ENCODE measurements around the gene LRRC74A. TPM values are rescaled to one million over a fixed set of nuclear protein-coding genes. Genes with fewer than 3 reads are reported as not detected.

LRRC74A gene
- total RNA-seq, 3 donors from 2014 or later (not counting 1 experiment from before 2014, with no cell fraction given) = not detected

- 96% methylated on average over 16 of the region's 16 CpGs for WGBS (ENCODE audit: insufficient coverage)
- DNase-seq (no peak), ATAC-seq (no peak)
- Mint-ChIP-seq H3K27ac (no peak overlapping the region), H3K36me3 (no peaks in the 10 kb centered on the region), H3K9me3 (no peaks in the 10 kb centered on the region), H3K27me3 (ENCODE audit: low read depth in 2 of 2) (no peaks in the 10 kb centered on the region), H3K4me1 (peaks cover 11 to 13% of the 10 kb centered on the region in 2 donors), H3K4me3 (no peak overlapping the region)
- Histone ChIP-seq H3K27me3 (ENCODE audit: control insufficient read depth, insufficient read depth, low read length) (no peaks in the 10 kb centered on the region), H3K36me3 (ENCODE audit: control insufficient read depth, insufficient read depth, low read length) (peaks cover 13% of the 10 kb centered on the region), H3K4me1 (ENCODE audit: control insufficient read depth, insufficient read depth, low read length) (peaks cover 18% of the 10 kb centered on the region), H3K9me3 (ENCODE audit: control insufficient read depth, insufficient read depth, low read length) (no peaks in the 10 kb centered on the region), H3K4me3 (ENCODE audit: low read length) (no peak overlapping the region), H3K27ac (ENCODE audit: low read length) (no peak overlapping the region)
- intact Hi-C loops (cut with micrococcal nuclease) = no loop called here
- no peak for TF ChIP-seq CTCF (IDR thresholded peaks at IDR 0.05)
Measured at GRCh38 chr14:76778546-76779215, 47.5 kb upstream of the LRRC74A start.

- Mint-ChIP-seq H3K4me1 (peaks cover 10 to 11% of the 10 kb centered on the region in 2 donors), H3K27ac (peak overlapping the region in 1 of 2 donors; percentile 43), H3K36me3 (no peaks in the 10 kb centered on the region), H3K9me3 (no peaks in the 10 kb centered on the region), H3K4me3 (no peak overlapping the region), H3K27me3 (ENCODE audit: low read depth in 2 of 2) (no peaks in the 10 kb centered on the region)
- ATAC-seq = no peak
- 95% methylated on average over 7 of the region's 7 CpGs for WGBS (ENCODE audit: insufficient coverage)
- TF ChIP-seq CTCF (IDR thresholded peaks at IDR 0.05) = no peak
- Histone ChIP-seq H3K27ac (ENCODE audit: low read length) (no peak overlapping the region), H3K9me3 (ENCODE audit: control insufficient read depth, insufficient read depth, low read length) (no peaks in the 10 kb centered on the region), H3K27me3 (ENCODE audit: control insufficient read depth, insufficient read depth, low read length) (no peaks in the 10 kb centered on the region), H3K36me3 (ENCODE audit: control insufficient read depth, insufficient read depth, low read length) (peaks cover 14% of the 10 kb centered on the region), H3K4me3 (ENCODE audit: low read length) (no peak overlapping the region), H3K4me1 (ENCODE audit: control insufficient read depth, insufficient read depth, low read length) (peaks cover 13% of the 10 kb centered on the region)
- no peak for DNase-seq
- intact Hi-C loops (cut with micrococcal nuclease) = no loop called here
Measured at GRCh38 chr14:76779221-76780057, 46.8 kb upstream of the LRRC74A start.

- 99% methylated on average over 2 of the region's 2 CpGs for WGBS (ENCODE audit: insufficient coverage)
- Histone ChIP-seq H3K9me3 (ENCODE audit: control insufficient read depth, insufficient read depth, low read length) (no peaks in the 10 kb centered on the region), H3K4me3 (ENCODE audit: low read length) (no peak overlapping the region), H3K27me3 (ENCODE audit: control insufficient read depth, insufficient read depth, low read length) (no peaks in the 10 kb centered on the region), H3K36me3 (ENCODE audit: control insufficient read depth, insufficient read depth, low read length) (peaks cover 15% of the 10 kb centered on the region), H3K4me1 (ENCODE audit: control insufficient read depth, insufficient read depth, low read length) (peaks cover 13% of the 10 kb centered on the region), H3K27ac (ENCODE audit: low read length) (no peak overlapping the region)
- Mint-ChIP-seq H3K4me3 (no peak overlapping the region), H3K9me3 (no peaks in the 10 kb centered on the region), H3K27ac (peak overlapping the region in 1 of 2 donors; percentile 43), H3K4me1 (peaks cover 10 to 15% of the 10 kb centered on the region in 2 donors), H3K27me3 (ENCODE audit: low read depth in 2 of 2) (no peaks in the 10 kb centered on the region), H3K36me3 (no peaks in the 10 kb centered on the region)
- ATAC-seq (no peak), DNase-seq (no peak)
- no peak for TF ChIP-seq CTCF (IDR thresholded peaks at IDR 0.05)
- intact Hi-C loops (cut with micrococcal nuclease) = no loop called here
Measured at GRCh38 chr14:76780058-76780345, 46.2 kb upstream of the LRRC74A start.
